Nucleus accumbens (tissue), 56 donors: ENCODE measurements around the gene ACAN.

Experiments used
- DNase-seq, 56 donors: peaks; one replicate each; lab custom pipeline; 2025; lab: John Stamatoyannopoulos, UW

The ACAN gene

GRCh38 chr15:88913017-88913849, 110.0 kb downstream of the ACAN start, which contains the start of gene MFGE8:
Gene MFGE8, minus strand, starts transcription at chr15:88913379. Its CDS starts 60 bp downstream, at chr15:88913319.
- DNase-seq = peak in 46 of 56 donors; percentile 13 to 80 (median 60)

GRCh38 chr15:88913850-88914169, 110.6 kb downstream of the ACAN start:
- no peak for DNase-seq

GRCh38 chr15:88915354-88915753, 112.1 kb downstream of the ACAN start:
- DNase-seq = no peak

DNA sequence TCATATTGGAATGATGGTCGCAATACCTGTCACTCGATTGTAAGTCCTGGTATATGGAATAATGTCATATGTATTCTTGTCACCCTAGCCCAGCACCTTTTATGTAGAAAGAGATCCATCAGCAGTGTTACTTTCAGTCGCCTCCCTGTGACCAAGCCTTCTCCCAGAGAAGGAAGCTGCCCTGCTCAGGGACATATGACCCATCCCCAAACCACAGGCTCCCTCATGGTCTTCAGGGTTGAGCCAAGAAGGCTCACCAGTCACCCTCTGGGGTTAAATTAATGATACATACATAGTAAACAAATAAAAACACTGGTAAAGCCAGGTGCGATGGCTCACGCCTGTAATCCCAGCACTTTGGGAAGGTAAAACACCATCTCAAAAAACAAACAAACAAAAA, 114.5 kb downstream of the ACAN start:
- DNase-seq = no peak

- no peak for DNase-seq
These were observed 115.5 kb downstream of the ACAN start for GRCh38 chr15:88918738-88919137.

GRCh38 chr15:88920186-88920891, 117.1 kb downstream of the ACAN start:
- DNase-seq = peak in 3 of 56 donors; percentile 15 to 34 (median 19)

DNA sequence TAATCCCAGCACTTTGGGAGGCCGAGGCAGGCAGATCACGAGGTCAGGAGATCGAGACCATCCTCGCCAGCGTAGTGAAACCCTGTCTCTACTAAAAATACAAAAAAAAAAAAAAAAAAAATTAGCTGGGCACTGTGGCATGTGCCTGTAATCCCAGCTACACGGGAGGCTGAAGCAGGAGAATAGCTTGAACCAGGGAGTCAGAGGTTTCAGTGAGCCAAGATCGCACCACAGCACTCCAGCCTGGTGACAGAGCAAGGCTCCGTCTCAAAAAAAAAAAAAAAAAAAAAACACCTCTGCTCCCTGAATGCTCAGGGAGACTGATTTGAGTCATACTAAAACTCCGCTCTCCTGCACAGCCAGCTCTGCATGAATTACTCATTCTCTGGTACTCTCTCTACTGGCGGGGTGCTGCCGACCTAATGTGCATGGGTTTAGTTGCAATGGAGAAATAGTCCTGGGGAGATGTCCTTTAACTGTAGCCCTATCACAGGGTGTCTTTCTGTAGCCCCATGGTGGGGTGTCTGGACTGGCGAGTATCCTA, 117.7 kb downstream of the ACAN start:
- peak in 5 of 56 donors; percentile 17 to 43 (median 19) for DNase-seq
